Loucy (cell line): Measurements from ENCODE around the gene ETV3L.
A peak's percentile ranks its signal among the peaks of the same experiment; 100 is the strongest.

Source experiments
- H2AFZ ChIP-seq: fragments of 200-600 bp; sonication (generic); 2 replicates; pipeline ENCODE4 v1.6.0; 2016; ENCODE audit warnings: antibody characterized with exemption, mild to moderate bottlenecking, low read length, moderate library complexity
- H3F3A ChIP-seq: fragments of 200-600 bp; 2 replicates; pipeline ENCODE4 v1.6.0; 2016; ENCODE audit warnings: antibody characterized with exemption, low read depth, mild to moderate bottlenecking
- H3K27me3 ChIP-seq: fragments of 200-600 bp; sonication (generic); 2 replicates; pipeline ENCODE4 v1.6.1; 2014; ENCODE audit warnings: low read length, mild to moderate bottlenecking; ENCODE audit not compliant: insufficient read depth, poor library complexity, severe bottlenecking
- H3K36me3 ChIP-seq: fragments of 200-600 bp; sonication (generic); 2 replicates; pipeline ENCODE4 v1.6.1; 2016; ENCODE audit warnings: low read length; ENCODE audit not compliant: insufficient read depth
- H3K4me1 ChIP-seq: fragments of 200-600 bp; sonication (generic); 2 replicates; pipeline ENCODE4 v1.5.1; 2014; ENCODE audit warnings: low read length, mild to moderate bottlenecking; ENCODE audit not compliant: insufficient read depth, poor library complexity, severe bottlenecking
- H3K4me2 ChIP-seq: fragments of 200-600 bp; sonication (generic); 2 replicates; pipeline ENCODE4 v1.6.0; 2014; ENCODE audit warnings: antibody characterized with exemption, low read length, low read depth, mild to moderate bottlenecking; ENCODE audit not compliant: poor library complexity, severe bottlenecking
- H3K4me3 ChIP-seq: fragments of 200-600 bp; sonication (generic); 2 replicates; pipeline ENCODE4 v1.5.1; 2014; ENCODE audit warnings: low read length, mild to moderate bottlenecking, mixed read lengths; ENCODE audit not compliant: poor library complexity, severe bottlenecking
- H3K79me2 ChIP-seq: fragments of 200-600 bp; sonication (generic); 2 replicates; pipeline ENCODE4 v1.6.1; 2014; ENCODE audit warnings: low read length; ENCODE audit not compliant: insufficient read depth
- H3K9ac ChIP-seq: fragments of 200-600 bp; sonication (generic); 2 replicates; pipeline ENCODE4 v1.6.0; 2014; ENCODE audit warnings: mild to moderate bottlenecking, low read depth, low read length, moderate library complexity; ENCODE audit not compliant: poor library complexity, severe bottlenecking
- H3K9me2 ChIP-seq: fragments of 200-600 bp; sonication (generic); replicated peaks from 2 replicates; pipeline ENCODE4 v1.6.1; 2016; ENCODE audit warnings: low read depth, low read length, mixed read lengths
- H3K9me3 ChIP-seq: fragments of 200-600 bp; sonication (generic); 2 replicates; pipeline ENCODE4 v1.6.1; 2014; ENCODE audit warnings: mild to moderate bottlenecking, antibody characterized with exemption, low read length, low read depth; ENCODE audit not compliant: insufficient read depth
- H4K20me1 ChIP-seq: fragments of 200-600 bp; sonication (generic); 2 replicates; pipeline ENCODE4 v1.6.0; 2014; ENCODE audit warnings: antibody characterized with exemption, low read length, mild to moderate bottlenecking; ENCODE audit not compliant: insufficient read depth, poor library complexity, severe bottlenecking
- EZH2phosphoT487 ChIP-seq: fragments of 200-600 bp; IDR thresholded peaks from 2 replicates; pipeline ENCODE4 v1.6.1; 2018; ENCODE audit warnings: antibody characterized with exemption, mild to moderate bottlenecking, moderate library complexity, borderline replicate concordance
- TF ChIP-seq, protein P1 (sequence below): fragments of 200-600 bp; sonication (generic); conservative IDR thresholded peaks from 2 replicates; pipeline ENCODE4 v1.5.1; 2014; ENCODE audit warnings: mild to moderate bottlenecking, antibody characterized with exemption, low read length

ETV3L gene

GRCh38 chr1:157050836-157051235 is 48.8 kb downstream of the ETV3L start:
- no peak for TF ChIP-seq EZH2phosphoT487
- TF ChIP-seq, protein P1, sequence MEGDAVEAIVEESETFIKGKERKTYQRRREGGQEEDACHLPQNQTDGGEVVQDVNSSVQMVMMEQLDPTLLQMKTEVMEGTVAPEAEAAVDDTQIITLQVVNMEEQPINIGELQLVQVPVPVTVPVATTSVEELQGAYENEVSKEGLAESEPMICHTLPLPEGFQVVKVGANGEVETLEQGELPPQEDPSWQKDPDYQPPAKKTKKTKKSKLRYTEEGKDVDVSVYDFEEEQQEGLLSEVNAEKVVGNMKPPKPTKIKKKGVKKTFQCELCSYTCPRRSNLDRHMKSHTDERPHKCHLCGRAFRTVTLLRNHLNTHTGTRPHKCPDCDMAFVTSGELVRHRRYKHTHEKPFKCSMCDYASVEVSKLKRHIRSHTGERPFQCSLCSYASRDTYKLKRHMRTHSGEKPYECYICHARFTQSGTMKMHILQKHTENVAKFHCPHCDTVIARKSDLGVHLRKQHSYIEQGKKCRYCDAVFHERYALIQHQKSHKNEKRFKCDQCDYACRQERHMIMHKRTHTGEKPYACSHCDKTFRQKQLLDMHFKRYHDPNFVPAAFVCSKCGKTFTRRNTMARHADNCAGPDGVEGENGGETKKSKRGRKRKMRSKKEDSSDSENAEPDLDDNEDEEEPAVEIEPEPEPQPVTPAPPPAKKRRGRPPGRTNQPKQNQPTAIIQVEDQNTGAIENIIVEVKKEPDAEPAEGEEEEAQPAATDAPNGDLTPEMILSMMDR = no peak
- H3K4me1 ChIP-seq = no peaks in the 10 kb centered on the region
- H3K27me3 ChIP-seq = peaks cover 30% of the 10 kb centered on the region
- no peak overlapping the region for H3K4me2 ChIP-seq
- H3K36me3 ChIP-seq = no peaks in the 10 kb centered on the region
- no peak overlapping the region for H2AFZ ChIP-seq
- no peaks in the 10 kb centered on the region for H3F3A ChIP-seq
- peaks cover 4% of the 10 kb centered on the region; the same call in 1 of the 2 replicates for H3K9me3 ChIP-seq
- no peaks in the 10 kb centered on the region for H3K79me2 ChIP-seq
- H4K20me1 ChIP-seq = no peaks in the 10 kb centered on the region
- no peaks in the 10 kb centered on the region for H3K9me2 ChIP-seq
- H3K4me3 ChIP-seq = no peak overlapping the region
- H3K9ac ChIP-seq = no peak overlapping the region

GRCh38 chr1:157047062-157047410 is 52.6 kb downstream of the ETV3L start:
- H3K9me3 ChIP-seq = peaks cover under 1% of the 10 kb centered on the region; the same call in 1 of the 2 replicates
- H3K9me2 ChIP-seq = no peaks in the 10 kb centered on the region
- H3K79me2 ChIP-seq = no peaks in the 10 kb centered on the region
- H3F3A ChIP-seq = no peaks in the 10 kb centered on the region
- peaks cover 60% of the 10 kb centered on the region for H3K27me3 ChIP-seq
- H4K20me1 ChIP-seq = no peaks in the 10 kb centered on the region
- no peaks in the 10 kb centered on the region for H3K4me1 ChIP-seq
- no peaks in the 10 kb centered on the region for H3K36me3 ChIP-seq
- H3K4me3 ChIP-seq = no peak overlapping the region
- H3K4me2 ChIP-seq = no peak overlapping the region
- H3K9ac ChIP-seq = no peak overlapping the region
- no peak for TF ChIP-seq EZH2phosphoT487
- TF ChIP-seq, protein P1 = no peak
- H2AFZ ChIP-seq = no peak overlapping the region

DNA sequence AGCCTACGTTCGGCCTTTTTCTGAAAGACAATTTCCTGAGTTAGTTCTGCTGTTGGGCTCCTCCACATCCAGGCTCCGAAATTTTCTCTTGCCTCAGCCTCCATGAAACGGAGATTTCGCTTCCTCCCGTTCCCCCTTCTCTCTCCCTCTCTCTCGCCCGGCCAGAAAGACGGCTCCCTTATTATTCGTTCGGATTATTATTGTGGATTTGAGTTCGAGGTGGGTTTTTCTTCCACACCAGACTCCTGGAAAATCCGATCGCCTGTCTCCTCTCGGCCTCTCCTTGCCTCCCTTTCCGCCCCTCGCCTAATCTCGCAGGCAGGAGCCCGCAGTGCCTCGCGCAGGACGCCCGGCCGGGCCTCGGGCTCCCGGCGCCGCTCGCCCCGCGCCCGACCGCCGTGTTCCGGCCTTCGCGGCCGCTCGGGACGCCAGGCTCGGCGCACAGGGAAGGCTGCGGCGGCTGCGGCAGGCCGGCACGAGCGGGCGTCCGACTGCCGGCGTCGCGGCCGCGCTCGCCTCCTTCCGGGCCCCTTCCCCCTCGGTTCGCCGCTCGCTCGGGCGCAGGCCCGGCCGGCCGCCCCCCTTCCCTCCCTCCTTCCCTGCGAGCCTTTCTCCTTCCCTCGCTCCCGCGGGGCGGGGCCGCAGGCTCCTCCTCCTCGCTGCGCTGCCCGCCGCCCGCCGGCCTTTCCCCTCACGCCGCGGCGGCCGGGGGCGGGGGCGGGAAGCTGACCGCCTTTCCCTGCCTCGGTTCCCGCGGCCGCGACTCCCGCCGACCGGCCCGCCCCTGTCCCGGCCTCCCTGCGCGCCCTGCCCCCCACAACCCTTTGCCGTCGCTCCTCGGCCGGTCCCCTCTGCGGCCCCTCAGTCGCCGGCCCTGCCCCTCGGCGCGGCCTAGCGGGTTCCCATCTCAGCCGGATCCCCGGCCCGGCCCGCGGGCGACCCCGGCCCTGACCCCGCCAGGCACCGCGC is 54.1 kb downstream of the ETV3L start, which contains the start of gene ARHGEF11:
Gene ARHGEF11, minus strand, starts transcription at position 493 of the 969 bp plus-strand sequence. CDS start 1,412 bp downstream, outside the sequence.
- no peak within 1 kb of the TSS for H3K4me3 ChIP-seq
- H4K20me1 ChIP-seq = no peaks in the 10 kb centered on the region
- no peaks in the 10 kb centered on the region for H3K9me2 ChIP-seq
- H3K9ac ChIP-seq = no peak within 1 kb of the TSS
- no peaks in the 10 kb centered on the region for H3F3A ChIP-seq
- H3K4me1 ChIP-seq = no peaks in the 10 kb centered on the region
- H3K4me2 ChIP-seq = peak within 1 kb of the TSS; percentile 18
- no peaks in the 10 kb centered on the region for H3K79me2 ChIP-seq
- peaks cover 61% of the 10 kb centered on the region for H3K27me3 ChIP-seq
- H3K9me3 ChIP-seq = no peaks in the 10 kb centered on the region
- no peak for TF ChIP-seq EZH2phosphoT487
- TF ChIP-seq, protein P1 = no peak
- H2AFZ ChIP-seq = no peak within 1 kb of the TSS
- no peaks in the 10 kb centered on the region for H3K36me3 ChIP-seq
